Dendritic cell treated with granulocyte-macrophage colony-stimulating factor and Interleukin-4, amounts not matched to agents 40 ng/mL and 50 ng/mL, for 4 days (primary cell): ENCODE results near the gene SPRED3.

Experiments used
- H3K27ac Mint-ChIP-seq: one replicate; pipeline ENCODE4 v1.8.0; 2022; ENCODE audit warnings: mild to moderate bottlenecking, mixed read lengths
- H3K27me3 Mint-ChIP-seq: one replicate; pipeline ENCODE4 v1.8.0; 2022; ENCODE audit warnings: mild to moderate bottlenecking, mixed read lengths
- H3K36me3 Mint-ChIP-seq: one replicate; pipeline ENCODE4 v1.8.0; 2022; ENCODE audit warnings: low read depth, mixed read lengths
- H3K4me1 Mint-ChIP-seq: one replicate; pipeline ENCODE4 v1.8.0; 2022; ENCODE audit warnings: low read depth, mixed read lengths
- H3K4me3 Mint-ChIP-seq: one replicate; pipeline ENCODE4 v1.8.0; 2022; ENCODE audit warnings: mild to moderate bottlenecking, moderate library complexity, mixed read lengths
- H3K9me3 Mint-ChIP-seq: one replicate; pipeline ENCODE4 v1.8.0; 2022; ENCODE audit warnings: mixed read lengths
- intact Hi-C: fragments of 100-400 bp; cut with micrococcal nuclease; formaldehyde crosslinking; loops from one replicate; pipeline ENCODE4 v1.15.0; 2022

Gene SPRED3

DNA sequence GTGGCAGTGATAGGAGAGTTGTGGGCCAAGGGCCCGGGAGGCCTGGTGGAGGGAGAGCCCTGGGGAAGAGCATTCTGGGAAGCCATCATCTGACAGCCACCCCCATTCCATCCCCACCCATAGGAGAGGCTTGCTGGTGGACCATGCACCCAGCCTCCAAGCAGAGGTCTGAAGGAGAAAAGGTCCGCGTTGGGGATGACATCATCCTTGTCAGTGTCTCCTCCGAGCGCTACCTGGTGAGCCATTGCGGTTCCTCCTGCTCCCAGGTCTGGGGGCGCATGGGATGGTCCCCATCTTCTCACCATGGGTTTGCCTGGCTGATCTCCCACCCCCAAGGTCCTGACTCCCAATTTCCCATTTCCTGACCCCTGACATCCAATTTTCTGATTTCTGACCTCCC, 55.5 kb downstream of the SPRED3 start:
- H3K27ac Mint-ChIP-seq = no peak overlapping the region
- intact Hi-C loops = loop anchor here (5.0 kb wide), 1 partner anchor 42 kb away; the partner anchor contains the start of gene FAM98C
- H3K4me3 Mint-ChIP-seq = no peak overlapping the region
- peaks cover 18% of the 10 kb centered on the region for H3K27me3 Mint-ChIP-seq
- H3K9me3 Mint-ChIP-seq = no peaks in the 10 kb centered on the region
- peaks cover 25% of the 10 kb centered on the region for H3K36me3 Mint-ChIP-seq
- H3K4me1 Mint-ChIP-seq = peaks cover 7% of the 10 kb centered on the region

DNA sequence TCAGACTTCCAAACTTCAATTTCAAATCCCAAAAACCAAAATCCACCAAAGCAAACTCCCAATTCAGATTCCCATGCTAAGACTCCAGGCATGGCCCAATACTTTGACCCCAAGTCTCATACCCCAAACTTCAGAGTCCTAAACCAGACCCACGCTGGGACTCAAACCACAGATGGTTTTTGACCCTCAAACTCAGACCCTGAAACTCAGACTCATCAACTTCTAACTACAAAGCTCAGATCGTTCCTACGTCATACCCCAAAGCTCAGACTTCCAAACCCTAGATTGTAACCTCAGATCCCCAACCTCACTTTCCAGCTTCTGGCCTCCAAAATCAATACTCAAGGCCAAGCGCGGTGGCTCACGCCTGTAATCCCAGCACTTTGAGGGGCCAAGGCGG, 56.9 kb downstream of the SPRED3 start:
- H3K27me3 Mint-ChIP-seq = peaks cover 25% of the 10 kb centered on the region
- H3K4me3 Mint-ChIP-seq = no peak overlapping the region
- H3K4me1 Mint-ChIP-seq = peaks cover 7% of the 10 kb centered on the region
- no peaks in the 10 kb centered on the region for H3K9me3 Mint-ChIP-seq
- intact Hi-C loops = no loop called here
- H3K36me3 Mint-ChIP-seq = peaks cover 25% of the 10 kb centered on the region
- H3K27ac Mint-ChIP-seq = no peak overlapping the region

DNA sequence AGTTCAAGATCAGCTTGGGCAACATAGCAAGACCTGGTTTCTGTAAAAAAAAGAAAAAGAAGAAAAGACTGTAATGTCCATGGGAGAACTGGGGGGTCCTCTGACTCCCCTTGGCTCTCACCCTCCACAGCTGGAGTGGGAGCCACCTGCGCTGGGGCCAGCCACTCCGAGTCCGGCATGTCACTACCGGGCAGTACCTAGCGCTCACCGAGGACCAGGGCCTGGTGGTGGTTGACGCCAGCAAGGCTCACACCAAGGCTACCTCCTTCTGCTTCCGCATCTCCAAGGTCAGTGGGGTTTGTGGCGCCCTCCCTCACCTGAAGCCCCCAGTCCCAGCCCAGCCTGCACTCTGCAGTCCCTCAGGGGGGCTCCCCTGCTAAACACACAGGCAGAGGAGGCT, 59.7 kb downstream of the SPRED3 start:
- H3K9me3 Mint-ChIP-seq = no peaks in the 10 kb centered on the region
- no peaks in the 10 kb centered on the region for H3K4me1 Mint-ChIP-seq
- no peak overlapping the region for H3K4me3 Mint-ChIP-seq
- H3K27ac Mint-ChIP-seq = no peak overlapping the region
- H3K27me3 Mint-ChIP-seq = peaks cover 25% of the 10 kb centered on the region
- intact Hi-C loops = no loop called here
- peaks cover 38% of the 10 kb centered on the region for H3K36me3 Mint-ChIP-seq
